Measurements from ENCODE around the gene CMTM2. TPM values are rescaled to one million over a fixed set of nuclear protein-coding genes. Genes with fewer than 3 reads are reported as not detected.

Gene CMTM2
- total and polyA plus RNA-seq, 2 of the 4 experiments (the other 2 are of a cell fraction): not detected

DNA sequence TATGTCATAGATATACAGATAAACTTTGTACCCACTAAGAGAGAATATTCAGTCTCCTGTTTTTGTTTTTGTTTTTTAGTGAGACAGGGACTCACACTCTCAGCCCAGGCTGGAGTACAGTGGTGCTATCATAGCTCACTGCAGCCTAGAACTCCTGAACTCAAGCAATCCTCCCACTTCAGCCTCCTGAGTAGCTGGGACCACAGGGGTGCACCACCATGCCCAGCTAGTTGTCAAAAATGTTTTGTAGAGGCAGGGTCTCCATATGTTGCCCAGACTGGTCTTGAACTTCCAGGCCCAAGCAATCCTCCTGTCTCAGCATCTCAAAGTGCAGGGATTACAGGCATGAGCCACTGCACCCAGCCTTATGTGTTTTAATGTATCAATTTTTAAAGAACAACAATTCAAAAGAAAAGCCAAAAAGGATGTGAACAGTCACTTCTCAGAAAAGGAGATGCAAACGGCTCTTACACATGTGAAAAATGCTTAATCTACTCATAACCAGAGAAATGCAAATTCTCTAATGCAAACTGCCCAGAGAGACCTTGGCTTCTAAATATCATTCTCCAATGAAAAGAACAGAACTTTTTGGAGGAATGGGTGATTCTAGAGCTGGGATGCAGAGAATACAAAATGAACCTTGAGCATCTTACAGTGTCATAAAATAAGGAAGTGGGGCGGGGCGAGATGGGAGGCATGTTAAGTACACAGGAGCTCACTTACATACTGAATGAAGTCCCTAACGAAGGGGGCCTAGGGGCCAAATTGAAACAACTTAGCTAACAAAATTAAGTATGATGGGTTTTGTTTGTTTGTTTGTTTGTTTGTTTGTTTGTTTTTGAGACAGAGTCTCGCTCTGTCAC, 18.0 kb downstream of the CMTM2 start:
- H3K9me1 ChIP-seq (ENCODE audit: insufficient read depth, low read length): no peaks in the 10 kb centered on the region
- H2AK9ac ChIP-seq (replicated peaks; ENCODE audit: low read depth, low read length, poor library complexity): no peak overlapping the region

More for the DNA sequence above, 18.0 kb downstream of the CMTM2 start:
- H4K91ac ChIP-seq (ENCODE audit: insufficient read depth, low read depth, low read length): no peak overlapping the region
- peaks cover 13% of the 10 kb centered on the region for H3K9me3 ChIP-seq (ENCODE audit: control insufficient read depth, insufficient read depth, low read length)
- no peak overlapping the region for H2BK5ac ChIP-seq (ENCODE audit: low read depth, low read length, poor library complexity, severe bottlenecking)
- H4K5ac ChIP-seq (ENCODE audit: low read depth, low read length): no peak overlapping the region
- H2AK5ac ChIP-seq (ENCODE audit: low read depth, low read length): no peak overlapping the region
- H3K14ac ChIP-seq (replicated peaks; ENCODE audit: low read depth, low read length): no peak overlapping the region
- no peak overlapping the region for H2AFZ ChIP-seq (replicated peaks; ENCODE audit: low read length, poor library complexity)
- no peak overlapping the region for H2BK20ac ChIP-seq (ENCODE audit: low read depth, low read length)
- no peaks in the 10 kb centered on the region for H4K20me1 ChIP-seq (ENCODE audit: insufficient read depth, low read length)
- no peak overlapping the region for H3K4me2 ChIP-seq (ENCODE audit: low read depth, low read length)
- no peak overlapping the region for H2BK15ac ChIP-seq (ENCODE audit: low read depth, low read length)
- H3K56ac ChIP-seq (ENCODE audit: extremely low read depth, insufficient read depth, low read length): no peak overlapping the region
- no peak for DNase-seq
- no CpG with 5 or more reads among the region's 5 CpGs for WGBS, 2 experiments (ENCODE audit: extremely low coverage in 2 of 2, insufficient read length in 1 of 2)
- no peak overlapping the region for H3K23ac ChIP-seq (ENCODE audit: low read depth, low read length)
- in situ Hi-C loops (cut with MboI; ENCODE audit: low sequenced_read_pairs): no loop called here
- no peak overlapping the region for H3K9ac ChIP-seq (ENCODE audit: low read depth, low read length)
- ChIA-PET CTCF (no interaction called here), POLR2A (ENCODE audit: unreplicated experiment) (no interaction called here)
- no peaks in the 10 kb centered on the region for H3K4me1 ChIP-seq (ENCODE audit: control insufficient read depth, insufficient read depth, low read length)
- no peak overlapping the region for H3K4me3 ChIP-seq (ENCODE audit: insufficient read depth, low read depth, low read length)
- no TSS peak for BruUV-seq (replicated peaks)
- H2BK120ac ChIP-seq (ENCODE audit: low read depth, low read length): no peak overlapping the region
- no peak for ATAC-seq (ENCODE audit: low read depth)
- intact Hi-C loops (cut with micrococcal nuclease): no loop called here
- no peaks in the 10 kb centered on the region for H3K79me1 ChIP-seq (ENCODE audit: low read depth in 1 of 2, low read length in 2 of 2)
- H3K27me3 ChIP-seq (ENCODE audit: control insufficient read depth, insufficient read depth, low read length): peaks cover 24% of the 10 kb centered on the region
- H3K36me3 ChIP-seq (ENCODE audit: control insufficient read depth, insufficient read depth, low read length): no peaks in the 10 kb centered on the region
- dilution Hi-C loops (cut with HindIII; ENCODE audit: low sequenced_read_pairs, unreplicated experiment): no loop called here
- no peak overlapping the region for H3K4ac ChIP-seq (ENCODE audit: low read depth, low read length)
- no peak overlapping the region for H3K27ac ChIP-seq (ENCODE audit: insufficient read depth, low read length)
- H4K8ac ChIP-seq (ENCODE audit: low read depth in 2 of 2, low read length in 2 of 2): no peak overlapping the region
- H3K18ac ChIP-seq (ENCODE audit: low read depth, low read length): no peak overlapping the region
- TF ChIP-seq BHLHE40 (IDR thresholded peaks at IDR 0.05; ENCODE audit: low read depth, low read length): no peak
- TF ChIP-seq, protein P1, sequence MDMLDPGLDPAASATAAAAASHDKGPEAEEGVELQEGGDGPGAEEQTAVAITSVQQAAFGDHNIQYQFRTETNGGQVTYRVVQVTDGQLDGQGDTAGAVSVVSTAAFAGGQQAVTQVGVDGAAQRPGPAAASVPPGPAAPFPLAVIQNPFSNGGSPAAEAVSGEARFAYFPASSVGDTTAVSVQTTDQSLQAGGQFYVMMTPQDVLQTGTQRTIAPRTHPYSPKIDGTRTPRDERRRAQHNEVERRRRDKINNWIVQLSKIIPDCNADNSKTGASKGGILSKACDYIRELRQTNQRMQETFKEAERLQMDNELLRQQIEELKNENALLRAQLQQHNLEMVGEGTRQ (IDR thresholded peaks at IDR 0.05; ENCODE audit: low read depth, low read length): no peak
- no peak for TF ChIP-seq MXI1 (IDR thresholded peaks at IDR 0.05; ENCODE audit: borderline replicate concordance, low read depth, low read length)
- no peak for TF ChIP-seq MAFK (IDR thresholded peaks at IDR 0.05; ENCODE audit: low read depth, low read length)
- TF ChIP-seq CEBPB (IDR thresholded peaks at IDR 0.05; ENCODE audit: low read depth, low read length): no peak
